Suprapubic skin (tissue), 4 donors: ENCODE data around the gene PTPN14.

ENCODE experiments used
- CTCF ChIP-seq, 2 donors: fragments of 200-600 bp in 1 of 2; fragments of 450-650 bp in 1 of 2; sonication (generic) in 1 of 2; IDR thresholded peaks; one replicate each; pipeline ENCODE4 v1.5.1; 2016 to 2019; ENCODE audit warnings: antibody characterized with exemption in 2 of 2, mild to moderate bottlenecking in 1 of 2, moderate library complexity in 1 of 2
- POLR2A ChIP-seq, 2 donors: fragments of 450-650 bp; IDR thresholded peaks; one replicate each; pipeline ENCODE4 v1.6.1; 2017; ENCODE audit warnings: antibody characterized with exemption in 2 of 2, mild to moderate bottlenecking in 2 of 2, moderate library complexity in 2 of 2
- POLR2AphosphoS5 ChIP-seq, 3 donors: sonication (generic); formaldehyde crosslinking; IDR thresholded peaks; one replicate each; pipeline ENCODE4 v1.6.1; 2017; ENCODE audit warnings: antibody characterized with exemption in 3 of 3

- peak in 1 of 3 donors; percentile 13 for TF ChIP-seq POLR2AphosphoS5 (IDR thresholded peaks at IDR 0.05)
- TF ChIP-seq CTCF (IDR thresholded peaks at IDR 0.05) = no peak
- TF ChIP-seq POLR2A (IDR thresholded peaks at IDR 0.05) = no peak
Observed at GRCh38 chr1:214552174-214552608, 789 bp upstream of the PTPN14 start.
